Activated naive CD4-positive, alpha-beta T cell (primary cell): ENCODE measurements around the gene CYB561.

Experiments
- DNase-seq, 4 experiments: peaks; one replicate each; lab custom pipeline; 2025; lab: John Stamatoyannopoulos, UW

CYB561 gene

GRCh38 chr17:63451150-63451549 lies 5.0 kb upstream of the CYB561 start:
- no peak for DNase-seq

GRCh38 chr17:63450551-63450950 lies 4.4 kb upstream of the CYB561 start:
- no peak for DNase-seq

- DNase-seq: no peak
Observed at GRCh38 chr17:63448655-63449054, 2.5 kb upstream of the CYB561 start.

- DNase-seq: no peak
Observed at GRCh38 chr17:63447471-63448009, 1.4 kb upstream of the CYB561 start.

- peak in 1 of 4 experiments; percentile 27 for DNase-seq
Observed at GRCh38 chr17:63446753-63447470, 806 bp upstream of the CYB561 start.

GRCh38 chr17:63445571-63445953 lies 544 bp downstream of the CYB561 start:
- DNase-seq: peak in 2 of 4 experiments; percentile 9 to 19

GRCh38 chr17:63445065-63445464 lies 1.0 kb downstream of the CYB561 start:
- DNase-seq: no peak

GRCh38 chr17:63444457-63444856 lies 1.6 kb downstream of the CYB561 start:
- no peak for DNase-seq

- DNase-seq: no peak
Observed at GRCh38 chr17:63443053-63443452, 3.1 kb downstream of the CYB561 start.

- no peak for DNase-seq
Observed at GRCh38 chr17:63442549-63443035, 3.5 kb downstream of the CYB561 start.

- DNase-seq: no peak
Observed at GRCh38 chr17:63442074-63442473, 4.0 kb downstream of the CYB561 start.

GRCh38 chr17:63441654-63442053 lies 4.5 kb downstream of the CYB561 start:
- DNase-seq: no peak

GRCh38 chr17:63440770-63441335 lies 5.3 kb downstream of the CYB561 start:
- DNase-seq: no peak

GRCh38 chr17:63440127-63440769 lies 5.9 kb downstream of the CYB561 start:
- DNase-seq: no peak

- DNase-seq: no peak
Observed at GRCh38 chr17:63439687-63440086, 6.4 kb downstream of the CYB561 start.

GRCh38 chr17:63438092-63439051 lies 7.7 kb downstream of the CYB561 start:
- DNase-seq: no peak

GRCh38 chr17:63437287-63438091 lies 8.6 kb downstream of the CYB561 start:
- no peak for DNase-seq

- no peak for DNase-seq
Observed at GRCh38 chr17:63436523-63437110, 9.5 kb downstream of the CYB561 start.

GRCh38 chr17:63435681-63436522 lies 10.2 kb downstream of the CYB561 start:
- no peak for DNase-seq
